Upper lobe of left lung (tissue), 4 donors: ENCODE data around the gene ARID1B.

Experiments used
- EP300 ChIP-seq, 4 donors: sonication (generic); formaldehyde crosslinking; IDR thresholded peaks; one replicate each; pipeline ENCODE4 v1.5.1; 2017; ENCODE audit warnings: antibody characterized with exemption in 4 of 4, control low read depth in 2 of 4
- POLR2A ChIP-seq, 4 donors: fragments of 450-650 bp; IDR thresholded peaks; one replicate each; pipeline ENCODE4 v1.5.1; 2016 to 2017; ENCODE audit warnings: antibody characterized with exemption in 4 of 4, mild to moderate bottlenecking in 2 of 4
- POLR2AphosphoS5 ChIP-seq, 2 donors: sonication (generic); formaldehyde crosslinking; IDR thresholded peaks; one replicate each; pipeline ENCODE4 v1.5.1; 2017; ENCODE audit warnings: antibody characterized with exemption in 2 of 2
- TF ChIP-seq, protein P1 (sequence below), 6 experiments: fragments of 450-650 bp in 4 of 6; fragments of 200-600 bp in 2 of 6; sonication (generic) in 2 of 6; IDR thresholded peaks; one replicate each; pipeline ENCODE4 v1.5.1; 2016 to 2019; ENCODE audit warnings: antibody characterized with exemption in 6 of 6

- TF ChIP-seq, protein P1, sequence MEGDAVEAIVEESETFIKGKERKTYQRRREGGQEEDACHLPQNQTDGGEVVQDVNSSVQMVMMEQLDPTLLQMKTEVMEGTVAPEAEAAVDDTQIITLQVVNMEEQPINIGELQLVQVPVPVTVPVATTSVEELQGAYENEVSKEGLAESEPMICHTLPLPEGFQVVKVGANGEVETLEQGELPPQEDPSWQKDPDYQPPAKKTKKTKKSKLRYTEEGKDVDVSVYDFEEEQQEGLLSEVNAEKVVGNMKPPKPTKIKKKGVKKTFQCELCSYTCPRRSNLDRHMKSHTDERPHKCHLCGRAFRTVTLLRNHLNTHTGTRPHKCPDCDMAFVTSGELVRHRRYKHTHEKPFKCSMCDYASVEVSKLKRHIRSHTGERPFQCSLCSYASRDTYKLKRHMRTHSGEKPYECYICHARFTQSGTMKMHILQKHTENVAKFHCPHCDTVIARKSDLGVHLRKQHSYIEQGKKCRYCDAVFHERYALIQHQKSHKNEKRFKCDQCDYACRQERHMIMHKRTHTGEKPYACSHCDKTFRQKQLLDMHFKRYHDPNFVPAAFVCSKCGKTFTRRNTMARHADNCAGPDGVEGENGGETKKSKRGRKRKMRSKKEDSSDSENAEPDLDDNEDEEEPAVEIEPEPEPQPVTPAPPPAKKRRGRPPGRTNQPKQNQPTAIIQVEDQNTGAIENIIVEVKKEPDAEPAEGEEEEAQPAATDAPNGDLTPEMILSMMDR (IDR thresholded peaks at IDR 0.05), result no peak
- TF ChIP-seq POLR2A (IDR thresholded peaks at IDR 0.05), result no peak
- TF ChIP-seq POLR2AphosphoS5 (IDR thresholded peaks at IDR 0.05), result no peak
- no peak for TF ChIP-seq EP300 (IDR thresholded peaks at IDR 0.05)
Observed at GRCh38 chr6:157125531-157125930, 348.4 kb downstream of the ARID1B start.
